Gastroesophageal sphincter (tissue), 4 donors: ENCODE measurements around the gene MATN1. TPM values are rescaled to one million over a fixed set of nuclear protein-coding genes. Genes with fewer than 3 reads are reported as not detected.

ENCODE experiments used
- ATAC-seq: fragments of 150-250 bp; one replicate; pipeline ENCODE4 v1.9.1; 2016; ENCODE audit warnings: mild to moderate bottlenecking, moderate library complexity
- H3K27ac ChIP-seq, 4 donors: fragments of 200-600 bp; sonication (generic) in 3 of 4; 1 replicate in 3 of 4; 2 replicates in 1 of 4; pipeline ENCODE4 v1.5.1; 2016 to 2019
- H3K27me3 ChIP-seq: fragments of 200-600 bp; sonication (generic); one replicate; pipeline ENCODE4 v1.5.1; 2019
- H3K36me3 ChIP-seq, 2 donors: fragments of 200-600 bp; sonication (generic); one replicate each; pipeline ENCODE4 v1.5.1; 2019; ENCODE audit warnings: control low read depth in 1 of 2
- H3K4me1 ChIP-seq, 3 donors: fragments of 200-600 bp; sonication (generic); 1 replicate in 2 of 3; 2 replicates in 1 of 3; pipeline ENCODE4 v1.5.1; 2016 to 2019; ENCODE audit warnings: control low read depth in 2 of 3
- H3K4me3 ChIP-seq, 2 donors: fragments of 200-600 bp; sonication (generic); one replicate each; pipeline ENCODE4 v1.5.1; 2019; ENCODE audit warnings: mild to moderate bottlenecking in 1 of 2, moderate library complexity in 1 of 2
- H3K9me3 ChIP-seq, 3 donors: fragments of 200-600 bp; sonication (generic); one replicate each; pipeline ENCODE4 v1.5.1; 2017 to 2019; ENCODE audit warnings: control low read depth in 2 of 3
- CTCF ChIP-seq, 4 experiments: fragments of 200-600 bp in 2 of 4; fragments of 450-650 bp in 2 of 4; sonication (generic) in 1 of 4; IDR thresholded peaks; one replicate each; pipeline ENCODE4 v1.5.1; 2017 to 2019; ENCODE audit warnings: antibody characterized with exemption in 4 of 4, mild to moderate bottlenecking in 2 of 4, moderate library complexity in 2 of 4
- EP300 ChIP-seq: sonication (generic); formaldehyde crosslinking; IDR thresholded peaks from one replicate; pipeline ENCODE4 v1.6.1; 2017; ENCODE audit warnings: antibody characterized with exemption, mild to moderate bottlenecking
- POLR2A ChIP-seq, 2 donors: fragments of 450-650 bp; IDR thresholded peaks; one replicate each; pipeline ENCODE4 v1.6.1; 2017; ENCODE audit warnings: antibody characterized with exemption in 2 of 2, mild to moderate bottlenecking in 2 of 2, moderate library complexity in 1 of 2
- POLR2AphosphoS5 ChIP-seq: sonication (generic); formaldehyde crosslinking; IDR thresholded peaks from one replicate; pipeline ENCODE4 v1.6.1; 2017; ENCODE audit warnings: antibody characterized with exemption
- WGBS, 2 donors: methylation state at CpG; one replicate each; pipeline ENCODE4 v1.1.5; 2018; ENCODE audit warnings: low coverage in 1 of 2; 5-methylcytosine and 5-hydroxymethylcytosine counted together
- total RNA-seq, 4 donors: library from RNA; depleted of rRNA; stranded (reverse); fragments of >200 nt; gene quantifications; one replicate each; pipeline ENCODE4 v1.1.0, GENCODE V29; 2016

MATN1 gene
- total RNA-seq, 4 donors from 2014 or later, result not detected

DNA sequence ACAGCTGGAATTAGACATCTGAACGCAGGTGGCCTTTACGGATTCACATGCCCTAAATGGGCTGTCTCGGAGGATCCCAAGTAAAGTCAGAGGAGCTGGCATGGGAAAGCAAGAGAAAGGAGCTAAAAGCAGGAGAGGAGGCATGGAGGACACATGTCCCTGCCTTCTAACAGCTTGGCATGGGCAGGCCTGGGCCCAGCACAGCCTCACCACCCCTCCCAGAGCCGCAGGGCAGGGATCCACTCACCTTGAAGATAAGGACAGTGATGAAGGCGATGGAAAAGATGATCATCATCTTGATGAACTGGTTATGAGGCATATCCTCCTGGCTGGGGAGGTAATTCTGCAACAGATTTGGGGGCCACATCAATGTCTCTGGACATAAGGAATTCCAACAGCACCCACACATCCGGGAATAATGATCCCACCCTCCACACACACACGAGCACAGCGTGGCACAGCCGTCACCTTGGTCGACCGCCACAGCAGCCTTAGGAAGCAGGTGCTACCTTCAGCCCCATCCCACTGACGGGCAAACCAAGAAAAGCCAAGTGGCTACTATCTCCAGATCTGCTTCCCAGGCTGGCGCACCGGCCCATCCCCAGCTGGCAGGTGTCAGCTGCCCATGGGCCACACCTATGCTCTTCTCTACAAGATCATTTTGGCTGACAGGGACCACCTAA, 14.1 kb upstream of the MATN1 start:
- Histone ChIP-seq H3K4me3 (no peak overlapping the region), H3K27ac (no peak overlapping the region), H3K27me3 (peaks cover 7% of the 10 kb centered on the region), H3K9me3 (no peaks in the 10 kb centered on the region), H3K4me1 (no peaks in the 10 kb centered on the region), H3K36me3 (peaks cover 0 to 5% of the 10 kb centered on the region in 2 donors)
- 90 to 93% methylated on average over 2 to 13 of the region's 14 CpGs for WGBS, 2 donors
- no peak for TF ChIP-seq CTCF (IDR thresholded peaks at IDR 0.05)
- no peak for TF ChIP-seq POLR2AphosphoS5
- no peak for TF ChIP-seq EP300
- no peak for TF ChIP-seq POLR2A (IDR thresholded peaks at IDR 0.05)
- no peak for ATAC-seq

GRCh38 chr1:30735668-30736498, 12.5 kb upstream of the MATN1 start:
- Histone ChIP-seq H3K27me3 (peaks cover 7% of the 10 kb centered on the region), H3K4me1 (no peaks in the 10 kb centered on the region), H3K4me3 (no peak overlapping the region), H3K27ac (no peak overlapping the region), H3K36me3 (peaks cover 0 to 5% of the 10 kb centered on the region in 2 donors), H3K9me3 (no peaks in the 10 kb centered on the region)
- ATAC-seq, result no peak
- WGBS, 2 donors, result 84 to 90% methylated on average over 3 to 6 of the region's 6 CpGs
- TF ChIP-seq POLR2A (IDR thresholded peaks at IDR 0.05), result no peak
- no peak for TF ChIP-seq POLR2AphosphoS5
- TF ChIP-seq EP300, result no peak
- no peak for TF ChIP-seq CTCF (IDR thresholded peaks at IDR 0.05)

GRCh38 chr1:30735124-30735523, 11.7 kb upstream of the MATN1 start:
- no peak overlapping the region for H3K4me3 ChIP-seq
- H3K36me3 ChIP-seq, result peaks cover 0 to 5% of the 10 kb centered on the region in 2 donors
- peaks cover 0 to 4% (median 0%) of the 10 kb centered on the region in 3 donors for H3K4me1 ChIP-seq
- ATAC-seq, result no peak
- WGBS, 2 donors, result 85% methylated on average over 5 of the region's 6 CpGs; no CpG with 5 or more reads in 1 of the 2 donors
- H3K9me3 ChIP-seq, result no peaks in the 10 kb centered on the region
- H3K27ac ChIP-seq, result no peak overlapping the region
- TF ChIP-seq EP300, result no peak
- H3K27me3 ChIP-seq, result peaks cover 7% of the 10 kb centered on the region

- H3K27ac ChIP-seq, result no peak overlapping the region
- H3K27me3 ChIP-seq, result peaks cover 7% of the 10 kb centered on the region
- no peak for ATAC-seq
- no peaks in the 10 kb centered on the region for H3K9me3 ChIP-seq
- TF ChIP-seq EP300 (no peak), POLR2AphosphoS5 (no peak), POLR2A (IDR thresholded peaks at IDR 0.05) (no peak), CTCF (IDR thresholded peaks at IDR 0.05) (no peak)
- 92 to 94% methylated on average over 4 of the region's 4 CpGs for WGBS, 2 donors
- peaks cover 0 to 5% of the 10 kb centered on the region in 2 donors for H3K36me3 ChIP-seq
- H3K4me3 ChIP-seq, result no peak overlapping the region
- H3K4me1 ChIP-seq, result peaks cover 0 to 8% (median 0%) of the 10 kb centered on the region in 3 donors
These were observed 11.2 kb upstream of the MATN1 start for GRCh38 chr1:30734580-30734979.

DNA sequence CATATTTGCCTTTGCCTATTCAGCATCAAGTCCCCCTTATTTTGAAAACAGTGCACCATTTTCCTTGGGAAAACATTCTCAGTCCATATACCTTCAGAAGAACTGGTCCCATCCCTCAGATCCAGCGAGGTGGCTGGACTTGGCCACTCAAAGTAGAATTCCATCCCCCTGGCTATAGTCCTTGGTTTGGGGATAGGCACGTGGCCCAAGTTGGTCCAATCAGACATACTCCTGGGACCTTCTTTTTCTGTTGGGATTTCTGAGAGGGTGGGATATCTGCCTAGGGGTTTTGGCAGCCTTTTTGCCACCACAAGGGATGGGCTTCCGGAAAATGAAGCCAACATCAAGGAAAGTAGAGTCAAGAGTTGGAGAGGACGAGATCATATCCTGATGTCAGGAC, 10.7 kb upstream of the MATN1 start:
- H3K9me3 ChIP-seq, result no peaks in the 10 kb centered on the region
- WGBS, 2 donors, result 86 to 87% methylated on average over 2 to 4 of the region's 4 CpGs
- peaks cover 0 to 8% (median 0%) of the 10 kb centered on the region in 3 donors for H3K4me1 ChIP-seq
- ATAC-seq, result no peak
- H3K27me3 ChIP-seq, result peaks cover 7% of the 10 kb centered on the region
- peaks cover 0 to 5% of the 10 kb centered on the region in 2 donors for H3K36me3 ChIP-seq
- TF ChIP-seq CTCF (IDR thresholded peaks at IDR 0.05) (no peak), POLR2A (IDR thresholded peaks at IDR 0.05) (no peak), EP300 (no peak)
- no peak overlapping the region for H3K27ac ChIP-seq
- no peak overlapping the region for H3K4me3 ChIP-seq
